ENCODE results near the gene MPDU1.

DNA sequence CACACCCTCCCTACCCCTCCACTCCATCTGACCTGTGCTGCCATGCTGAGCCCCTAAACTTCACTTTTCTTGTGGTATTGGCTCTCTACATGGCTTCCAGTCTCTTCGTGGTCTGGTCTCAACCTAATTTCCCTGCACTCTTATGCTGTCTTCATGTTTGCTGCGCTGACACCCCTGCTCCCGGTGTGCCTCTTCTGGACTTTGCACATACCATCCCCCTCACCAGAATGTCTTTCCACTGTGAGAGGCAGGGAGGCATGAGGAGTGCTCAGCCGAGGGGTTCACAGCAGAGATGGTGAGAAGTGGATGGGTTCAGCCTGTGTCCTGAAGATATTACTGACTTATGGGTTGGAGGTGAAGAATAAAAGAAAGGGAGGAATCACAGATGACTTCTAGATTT, 32.3 kb upstream of the MPDU1 start:
- TF ChIP-seq, protein P1, sequence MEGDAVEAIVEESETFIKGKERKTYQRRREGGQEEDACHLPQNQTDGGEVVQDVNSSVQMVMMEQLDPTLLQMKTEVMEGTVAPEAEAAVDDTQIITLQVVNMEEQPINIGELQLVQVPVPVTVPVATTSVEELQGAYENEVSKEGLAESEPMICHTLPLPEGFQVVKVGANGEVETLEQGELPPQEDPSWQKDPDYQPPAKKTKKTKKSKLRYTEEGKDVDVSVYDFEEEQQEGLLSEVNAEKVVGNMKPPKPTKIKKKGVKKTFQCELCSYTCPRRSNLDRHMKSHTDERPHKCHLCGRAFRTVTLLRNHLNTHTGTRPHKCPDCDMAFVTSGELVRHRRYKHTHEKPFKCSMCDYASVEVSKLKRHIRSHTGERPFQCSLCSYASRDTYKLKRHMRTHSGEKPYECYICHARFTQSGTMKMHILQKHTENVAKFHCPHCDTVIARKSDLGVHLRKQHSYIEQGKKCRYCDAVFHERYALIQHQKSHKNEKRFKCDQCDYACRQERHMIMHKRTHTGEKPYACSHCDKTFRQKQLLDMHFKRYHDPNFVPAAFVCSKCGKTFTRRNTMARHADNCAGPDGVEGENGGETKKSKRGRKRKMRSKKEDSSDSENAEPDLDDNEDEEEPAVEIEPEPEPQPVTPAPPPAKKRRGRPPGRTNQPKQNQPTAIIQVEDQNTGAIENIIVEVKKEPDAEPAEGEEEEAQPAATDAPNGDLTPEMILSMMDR (IDR thresholded peaks at IDR 0.05 in 2 of 3, conservative IDR thresholded peaks at IDR 0.05 in 1 of 3; ENCODE audit: control insufficient read depth in 2 of 3, extremely low read depth in 1 of 3, insufficient read depth in 1 of 3, low read depth in 3 of 3, low read length in 3 of 3) = no peak
- TF ChIP-seq TARDBP (IDR thresholded peaks at IDR 0.05; ENCODE audit: borderline replicate concordance) (no peak), CBFB (IDR thresholded peaks at IDR 0.05; ENCODE audit: low read depth) (no peak), GABPA (IDR thresholded peaks at IDR 0.05; ENCODE audit: low read depth) (no peak)
- TF ChIP-seq, protein P2, sequence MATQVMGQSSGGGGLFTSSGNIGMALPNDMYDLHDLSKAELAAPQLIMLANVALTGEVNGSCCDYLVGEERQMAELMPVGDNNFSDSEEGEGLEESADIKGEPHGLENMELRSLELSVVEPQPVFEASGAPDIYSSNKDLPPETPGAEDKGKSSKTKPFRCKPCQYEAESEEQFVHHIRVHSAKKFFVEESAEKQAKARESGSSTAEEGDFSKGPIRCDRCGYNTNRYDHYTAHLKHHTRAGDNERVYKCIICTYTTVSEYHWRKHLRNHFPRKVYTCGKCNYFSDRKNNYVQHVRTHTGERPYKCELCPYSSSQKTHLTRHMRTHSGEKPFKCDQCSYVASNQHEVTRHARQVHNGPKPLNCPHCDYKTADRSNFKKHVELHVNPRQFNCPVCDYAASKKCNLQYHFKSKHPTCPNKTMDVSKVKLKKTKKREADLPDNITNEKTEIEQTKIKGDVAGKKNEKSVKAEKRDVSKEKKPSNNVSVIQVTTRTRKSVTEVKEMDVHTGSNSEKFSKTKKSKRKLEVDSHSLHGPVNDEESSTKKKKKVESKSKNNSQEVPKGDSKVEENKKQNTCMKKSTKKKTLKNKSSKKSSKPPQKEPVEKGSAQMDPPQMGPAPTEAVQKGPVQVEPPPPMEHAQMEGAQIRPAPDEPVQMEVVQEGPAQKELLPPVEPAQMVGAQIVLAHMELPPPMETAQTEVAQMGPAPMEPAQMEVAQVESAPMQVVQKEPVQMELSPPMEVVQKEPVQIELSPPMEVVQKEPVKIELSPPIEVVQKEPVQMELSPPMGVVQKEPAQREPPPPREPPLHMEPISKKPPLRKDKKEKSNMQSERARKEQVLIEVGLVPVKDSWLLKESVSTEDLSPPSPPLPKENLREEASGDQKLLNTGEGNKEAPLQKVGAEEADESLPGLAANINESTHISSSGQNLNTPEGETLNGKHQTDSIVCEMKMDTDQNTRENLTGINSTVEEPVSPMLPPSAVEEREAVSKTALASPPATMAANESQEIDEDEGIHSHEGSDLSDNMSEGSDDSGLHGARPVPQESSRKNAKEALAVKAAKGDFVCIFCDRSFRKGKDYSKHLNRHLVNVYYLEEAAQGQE (IDR thresholded peaks at IDR 0.05; ENCODE audit: low read depth, low read length) = no peak

All from GM12878 (cell line).